CD4-positive, alpha-beta T cell treated with Interleukin-21 for 1 hour (primary cell): ENCODE measurements around the gene HOXA9.
A peak's percentile ranks its signal among the peaks of the same experiment; 100 is the strongest.

Experiments used
- DNase-seq: peaks from one replicate; pipeline ENCODE4 v3.0.0-alpha.2; 2020

The HOXA9 gene

GRCh38 chr7:27187475-27188385 lies 22.4 kb upstream of the HOXA9 start:
- DNase-seq, result no peak

GRCh38 chr7:27186668-27187474 lies 21.5 kb upstream of the HOXA9 start:
- no peak for DNase-seq

- DNase-seq, result no peak
Measured at GRCh38 chr7:27185854-27186667, 20.7 kb upstream of the HOXA9 start.

GRCh38 chr7:27185013-27185853 lies 19.9 kb upstream of the HOXA9 start, which contains the start of gene HOXA11:
TSS of gene HOXA11 (minus strand) at chr7:27185232. CDS start at chr7:27185144, 88 bp downstream.
- DNase-seq, result no peak

- no peak for DNase-seq
Measured at GRCh38 chr7:27184337-27185012, 19.1 kb upstream of the HOXA9 start.

- no peak for DNase-seq
Measured at GRCh38 chr7:27183682-27184336, 18.5 kb upstream of the HOXA9 start.

GRCh38 chr7:27182861-27183681 lies 17.7 kb upstream of the HOXA9 start:
- DNase-seq, result no peak

GRCh38 chr7:27182285-27182841 lies 17.0 kb upstream of the HOXA9 start:
- no peak for DNase-seq

- no peak for DNase-seq
Measured at GRCh38 chr7:27181795-27182275, 16.5 kb upstream of the HOXA9 start.

- DNase-seq, result no peak
Measured at GRCh38 chr7:27180431-27181420, 15.4 kb upstream of the HOXA9 start.

- peak; percentile 61 for DNase-seq
Measured at GRCh38 chr7:27179503-27180430, 14.4 kb upstream of the HOXA9 start.

GRCh38 chr7:27179030-27179429 lies 13.7 kb upstream of the HOXA9 start:
- no peak for DNase-seq

GRCh38 chr7:27178366-27178765 lies 13.0 kb upstream of the HOXA9 start:
- no peak for DNase-seq

GRCh38 chr7:27177795-27178320 lies 12.5 kb upstream of the HOXA9 start:
- no peak for DNase-seq

GRCh38 chr7:27176962-27177794 lies 11.8 kb upstream of the HOXA9 start:
- DNase-seq, result no peak

- DNase-seq, result no peak
Measured at GRCh38 chr7:27176524-27176845, 11.1 kb upstream of the HOXA9 start.
